ENCODE measurements around the gene CCDC88C.

GRCh38 chr14:91458612-91459011 is 41.0 kb upstream of the CCDC88C start:
- TF ChIP-seq CTCF (IDR thresholded peaks at IDR 0.05; ENCODE audit: low read length) (no peak), EZH2 (IDR thresholded peaks at IDR 0.05; ENCODE audit: borderline replicate concordance, low read length) (no peak)
